Right lobe of liver (tissue), 6 donors: ENCODE measurements around the gene DPYD. TPM values are rescaled to one million over a fixed set of nuclear protein-coding genes. Genes with fewer than 3 reads are reported as not detected.

ENCODE experiments used
- ATAC-seq, 4 donors: fragments of 200-7000 bp; cut with Tn5 transposase; one replicate each; pipeline ENCODE4 v1.9.1; 2020; ENCODE audit warnings: mild to moderate bottlenecking in 4 of 4, moderate library complexity in 4 of 4
- DNase-seq, 3 donors: peaks; one replicate each; pipeline ENCODE4 v3.0.0-alpha.2; 2020
- H3K27ac ChIP-seq, 3 donors: fragments of 200-600 bp; one replicate each; pipeline ENCODE4 v1.8.0; 2022
- H3K27me3 ChIP-seq, 2 donors: fragments of 200-600 bp; one replicate each; pipeline ENCODE4 v1.8.0; 2022
- H3K36me3 ChIP-seq, 4 donors: fragments of 200-600 bp; sonication (generic) in 1 of 4; one replicate each; pipeline versions ENCODE4 v1.5.1 to v1.8.0; 2017 to 2022; ENCODE audit warnings: control low read depth in 1 of 4
- H3K4me1 ChIP-seq, 4 donors: fragments of 200-600 bp; sonication (generic) in 1 of 4; one replicate each; pipeline versions ENCODE4 v1.5.1 to v1.8.0; 2017 to 2022; ENCODE audit warnings: control low read depth in 1 of 4
- H3K4me3 ChIP-seq, 3 donors: fragments of 200-600 bp; one replicate each; pipeline ENCODE4 v1.8.0; 2022
- H3K9me3 ChIP-seq, 4 donors: fragments of 200-600 bp; sonication (generic) in 1 of 4; one replicate each; pipeline versions ENCODE4 v1.5.1 to v1.8.0; 2017 to 2022; ENCODE audit warnings: control low read depth in 1 of 4
- POLR2A ChIP-seq: fragments of 450-650 bp; IDR thresholded peaks from one replicate; pipeline ENCODE4 v1.6.1; 2017; ENCODE audit warnings: antibody characterized with exemption, mild to moderate bottlenecking
- WGBS: methylation state at CpG from one replicate; pipeline ENCODE4 v1.1.6; 2018; ENCODE audit warnings: low coverage, low lambda C conversion rate; ENCODE audit not compliant: insufficient coverage; ENCODE audit errors: missing lambda C conversion rate; 5-methylcytosine and 5-hydroxymethylcytosine counted together
- intact Hi-C, 2 donors: fragments of 100-400 bp; cut with DNase I; formaldehyde crosslinking; loops; one replicate each; pipeline versions ENCODE4 v1.11.2 to v1.14.1; 2022
- total RNA-seq, 6 experiments: library from RNA; depleted of rRNA in 2 of 6; stranded (reverse); fragments of >200 nt in 2 of 6; fragmentation: NEBNext Ultra II Directional in 3 of 6; extraction: Animal tissue kit (Norgen Biotek cat#: 25700) in 3 of 6; gene quantifications; one replicate each; pipeline versions ENCODE4 v1.1.0 to v1.2.4, GENCODE V29; 2016 to 2023
- TF ChIP-seq, protein P1 (sequence below), 4 donors: fragments of 200-600 bp in 3 of 4; fragments of 450-650 bp in 1 of 4; IDR thresholded peaks; one replicate each; pipeline versions ENCODE4 v1.5.1 to v1.8.0; 2016 to 2022; ENCODE audit warnings: antibody characterized with exemption in 4 of 4, mild to moderate bottlenecking in 2 of 4
- donor health status: DM: no; HTN: yes; CAD: no.
- donor health status: DM: no; HTN: no; CAD: no.
- donor health status: DM: no; HTN: no; CAD: no.
- donor health status: DM: no; HTN: yes; CAD: no.
- donor health status: DM: no; HTN: yes; CAD: no.

Gene DPYD
- total RNA-seq, 6 experiments from 2014 or later = 25.2 to 74.4 (median 40.0) TPM

- Histone ChIP-seq H3K9me3 (no peaks in the 10 kb centered on the region), H3K36me3 (no peaks in the 10 kb centered on the region), H3K4me1 (peaks cover 0 to 2% (median 0%) of the 10 kb centered on the region in 4 donors), H3K27me3 (no peaks in the 10 kb centered on the region), H3K27ac (no peak overlapping the region), H3K4me3 (no peak overlapping the region)
- TF ChIP-seq, protein P1, sequence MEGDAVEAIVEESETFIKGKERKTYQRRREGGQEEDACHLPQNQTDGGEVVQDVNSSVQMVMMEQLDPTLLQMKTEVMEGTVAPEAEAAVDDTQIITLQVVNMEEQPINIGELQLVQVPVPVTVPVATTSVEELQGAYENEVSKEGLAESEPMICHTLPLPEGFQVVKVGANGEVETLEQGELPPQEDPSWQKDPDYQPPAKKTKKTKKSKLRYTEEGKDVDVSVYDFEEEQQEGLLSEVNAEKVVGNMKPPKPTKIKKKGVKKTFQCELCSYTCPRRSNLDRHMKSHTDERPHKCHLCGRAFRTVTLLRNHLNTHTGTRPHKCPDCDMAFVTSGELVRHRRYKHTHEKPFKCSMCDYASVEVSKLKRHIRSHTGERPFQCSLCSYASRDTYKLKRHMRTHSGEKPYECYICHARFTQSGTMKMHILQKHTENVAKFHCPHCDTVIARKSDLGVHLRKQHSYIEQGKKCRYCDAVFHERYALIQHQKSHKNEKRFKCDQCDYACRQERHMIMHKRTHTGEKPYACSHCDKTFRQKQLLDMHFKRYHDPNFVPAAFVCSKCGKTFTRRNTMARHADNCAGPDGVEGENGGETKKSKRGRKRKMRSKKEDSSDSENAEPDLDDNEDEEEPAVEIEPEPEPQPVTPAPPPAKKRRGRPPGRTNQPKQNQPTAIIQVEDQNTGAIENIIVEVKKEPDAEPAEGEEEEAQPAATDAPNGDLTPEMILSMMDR (IDR thresholded peaks at IDR 0.05) = no peak
- TF ChIP-seq POLR2A = no peak
- DNase-seq = no peak
- 75% methylated on average over 8 of the region's 8 CpGs for WGBS
- no peak for ATAC-seq
- intact Hi-C loops = no loop called here
Measured at GRCh38 chr1:97911266-97912215, 9.3 kb downstream of the DPYD start.

- DNase-seq (no peak), ATAC-seq (no peak)
- H3K36me3 ChIP-seq = no peaks in the 10 kb centered on the region
- H3K27me3 ChIP-seq = no peaks in the 10 kb centered on the region
- no peaks in the 10 kb centered on the region for H3K9me3 ChIP-seq
- intact Hi-C loops = no loop called here
- TF ChIP-seq, protein P1 (IDR thresholded peaks at IDR 0.05) = no peak
- no peak for TF ChIP-seq POLR2A
- H3K4me1 ChIP-seq = peaks cover 0 to 6% (median 0%) of the 10 kb centered on the region in 4 donors
- no peak overlapping the region for H3K27ac ChIP-seq
- H3K4me3 ChIP-seq = no peak overlapping the region
Measured at GRCh38 chr1:97909266-97909665, 11.6 kb downstream of the DPYD start.

GRCh38 chr1:97907886-97908285 lies 12.9 kb downstream of the DPYD start:
- intact Hi-C loops = no loop called here
- H3K36me3 ChIP-seq = no peaks in the 10 kb centered on the region
- no peak for TF ChIP-seq POLR2A
- TF ChIP-seq, protein P1 (IDR thresholded peaks at IDR 0.05) = no peak
- no peaks in the 10 kb centered on the region for H3K27me3 ChIP-seq
- 76% methylated on average over 3 of the region's 3 CpGs for WGBS
- H3K27ac ChIP-seq = no peak overlapping the region
- H3K4me3 ChIP-seq = no peak overlapping the region
- H3K4me1 ChIP-seq = peaks cover 0 to 19% (median 2%) of the 10 kb centered on the region in 4 donors
- DNase-seq (no peak), ATAC-seq (no peak)
- H3K9me3 ChIP-seq = no peaks in the 10 kb centered on the region

DNA sequence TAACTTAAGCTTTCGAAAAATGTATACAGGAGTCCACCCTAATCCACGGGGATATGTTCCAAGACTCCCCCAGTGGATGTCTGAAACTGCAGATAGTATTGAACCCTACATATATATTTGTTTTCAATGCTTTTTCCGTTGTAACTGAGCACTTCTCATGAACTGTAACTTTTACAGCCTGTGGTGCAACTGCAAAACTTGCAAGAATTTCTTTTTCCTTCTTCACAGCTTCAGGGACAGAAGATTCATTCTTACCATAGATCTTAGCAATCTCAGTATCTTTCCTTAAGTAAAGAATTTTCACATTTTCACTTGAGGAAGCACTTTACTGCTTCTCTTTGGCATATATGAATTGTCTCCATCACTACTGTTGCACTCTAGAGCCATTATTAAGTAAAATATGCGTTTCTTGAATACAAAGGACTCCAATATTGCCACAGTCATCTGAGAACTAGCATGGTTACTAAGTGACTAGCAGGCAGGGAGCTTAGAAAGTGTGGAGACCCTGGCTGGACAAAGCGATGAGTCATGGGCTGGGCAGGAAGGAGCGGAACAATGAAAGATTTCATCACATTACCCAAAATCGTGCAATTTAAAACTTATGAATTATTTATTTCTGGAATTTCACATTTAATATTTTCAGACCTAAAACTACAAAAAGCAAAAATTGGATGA lies 14.1 kb downstream of the DPYD start:
- Histone ChIP-seq H3K9me3 (no peaks in the 10 kb centered on the region), H3K36me3 (no peaks in the 10 kb centered on the region), H3K27ac (no peak overlapping the region), H3K27me3 (no peaks in the 10 kb centered on the region), H3K4me3 (no peak overlapping the region), H3K4me1 (peaks cover 0 to 19% (median 2%) of the 10 kb centered on the region in 4 donors)
- 60% methylated on average over 7 of the region's 7 CpGs for WGBS
- intact Hi-C loops = no loop called here
- TF ChIP-seq POLR2A = no peak
- TF ChIP-seq, protein P1 (IDR thresholded peaks at IDR 0.05) = no peak
- ATAC-seq (peak; percentile 52 to 75 (median 65)), DNase-seq (no peak)
